GM19468 (cell line): ENCODE results near the gene CCDC88C.

ENCODE experiments used
- ATAC-seq: cut with Tn5 transposase; IDR thresholded peaks from one replicate; pipeline ENCODE4 v1.9.1; 2021; ENCODE audit warnings: mild to moderate bottlenecking, moderate library complexity, moderate number of reproducible peaks; ENCODE audit not compliant: unreplicated experiment; ENCODE audit errors: extremely low read depth

Gene CCDC88C

GRCh38 chr14:91399868-91400640, 17.6 kb downstream of the CCDC88C start:
- no peak for ATAC-seq

- ATAC-seq = no peak
Observed at GRCh38 chr14:91398707-91399106, 18.9 kb downstream of the CCDC88C start.

GRCh38 chr14:91397965-91398591, 19.5 kb downstream of the CCDC88C start:
- no peak for ATAC-seq

- no peak for ATAC-seq
Observed at GRCh38 chr14:91396959-91397815, 20.4 kb downstream of the CCDC88C start.

- ATAC-seq = no peak
Observed at GRCh38 chr14:91396013-91396660, 21.5 kb downstream of the CCDC88C start.

GRCh38 chr14:91395466-91395865, 22.2 kb downstream of the CCDC88C start:
- no peak for ATAC-seq

- ATAC-seq = no peak
Observed at GRCh38 chr14:91394105-91395081, 23.2 kb downstream of the CCDC88C start.

- no peak for ATAC-seq
Observed at GRCh38 chr14:91392623-91393303, 24.9 kb downstream of the CCDC88C start.

GRCh38 chr14:91390165-91390778, 27.3 kb downstream of the CCDC88C start:
- ATAC-seq = no peak

- ATAC-seq = no peak
Observed at GRCh38 chr14:91389150-91389549, 28.5 kb downstream of the CCDC88C start.

- no peak for ATAC-seq
Observed at GRCh38 chr14:91388551-91388975, 29.1 kb downstream of the CCDC88C start.

- ATAC-seq = no peak
Observed at GRCh38 chr14:91387951-91388381, 29.7 kb downstream of the CCDC88C start.

- ATAC-seq = no peak
Observed at GRCh38 chr14:91387169-91387835, 30.3 kb downstream of the CCDC88C start.

GRCh38 chr14:91385697-91386096, 31.9 kb downstream of the CCDC88C start:
- ATAC-seq = no peak

- no peak for ATAC-seq
Observed at GRCh38 chr14:91385224-91385623, 32.4 kb downstream of the CCDC88C start.

- no peak for ATAC-seq
Observed at GRCh38 chr14:91383439-91383838, 34.2 kb downstream of the CCDC88C start.

GRCh38 chr14:91381801-91382670, 35.6 kb downstream of the CCDC88C start:
- no peak for ATAC-seq
